Upper lobe of right lung (tissue), 1 donor: Measurements from ENCODE around the gene DHX8. TPM values are rescaled to one million over a fixed set of nuclear protein-coding genes. Genes with fewer than 3 reads are reported as not detected.

ENCODE experiments used
- ATAC-seq: fragments of 200-7000 bp; cut with Tn5 transposase; one replicate; pipeline ENCODE4 v1.9.1; 2020; ENCODE audit warnings: mild to moderate bottlenecking, moderate library complexity
- DNase-seq: peaks from one replicate; pipeline ENCODE4 v3.0.0-alpha.2; 2020
- H3K27ac ChIP-seq: fragments of 200-600 bp; one replicate; pipeline ENCODE4 v1.8.0; 2022
- H3K27me3 ChIP-seq: fragments of 200-600 bp; one replicate; pipeline ENCODE4 v1.8.0; 2022; ENCODE audit warnings: mild to moderate bottlenecking
- H3K36me3 ChIP-seq: fragments of 200-600 bp; one replicate; pipeline ENCODE4 v1.8.0; 2022
- H3K4me1 ChIP-seq: fragments of 200-600 bp; one replicate; pipeline ENCODE4 v1.8.0; 2022
- H3K4me3 ChIP-seq: fragments of 200-600 bp; one replicate; pipeline ENCODE4 v1.8.0; 2022; ENCODE audit warnings: mild to moderate bottlenecking
- H3K9me3 ChIP-seq: fragments of 200-600 bp; one replicate; pipeline ENCODE4 v1.8.0; 2022
- CTCF ChIP-seq: fragments of 200-600 bp; IDR thresholded peaks from one replicate; pipeline ENCODE4 v1.8.0; 2022; ENCODE audit warnings: antibody characterized with exemption
- intact Hi-C: fragments of 100-400 bp; cut with DNase I; formaldehyde crosslinking; loops from one replicate; pipeline ENCODE4 v1.11.0; 2022
- total RNA-seq: library from RNA; stranded (reverse); fragmentation: NEBNext Ultra II Directional; extraction: Animal tissue kit (Norgen Biotek cat#: 25700); gene quantifications from one replicate; pipeline ENCODE4 v1.2.1, GENCODE V29; 2021
- donor health status: DM: no; HTN: yes; CAD: no; lungs with severe emphysema.

Gene DHX8
- total RNA-seq, 1 donor from 2014 or later = 50.8 TPM

- no peaks in the 10 kb centered on the region for H3K4me1 ChIP-seq
- TF ChIP-seq CTCF = no peak
- no peak for DNase-seq
- intact Hi-C loops = no loop called here
- no peak overlapping the region for H3K27ac ChIP-seq
- H3K36me3 ChIP-seq = peaks cover 95% of the 10 kb centered on the region
- no peak overlapping the region for H3K4me3 ChIP-seq
- no peak for ATAC-seq
- H3K9me3 ChIP-seq = no peaks in the 10 kb centered on the region
- no peaks in the 10 kb centered on the region for H3K27me3 ChIP-seq
Measured at GRCh38 chr17:43517615-43518386, 34.0 kb downstream of the DHX8 start.

- Histone ChIP-seq H3K9me3 (no peaks in the 10 kb centered on the region), H3K27me3 (no peaks in the 10 kb centered on the region), H3K27ac (no peak overlapping the region), H3K4me3 (no peak overlapping the region), H3K4me1 (no peaks in the 10 kb centered on the region), H3K36me3 (peaks cover 100% of the 10 kb centered on the region)
- TF ChIP-seq CTCF = no peak
- DNase-seq (no peak), ATAC-seq (no peak)
- intact Hi-C loops = no loop called here
Measured at GRCh38 chr17:43521389-43521788, 37.6 kb downstream of the DHX8 start.

GRCh38 chr17:43524945-43525575 is 41.3 kb downstream of the DHX8 start:
- Histone ChIP-seq H3K36me3 (peaks cover 78% of the 10 kb centered on the region), H3K4me1 (peaks cover 6% of the 10 kb centered on the region), H3K9me3 (no peaks in the 10 kb centered on the region), H3K4me3 (no peak overlapping the region), H3K27ac (no peak overlapping the region), H3K27me3 (no peaks in the 10 kb centered on the region)
- DNase-seq (no peak), ATAC-seq (no peak)
- intact Hi-C loops = no loop called here
- TF ChIP-seq CTCF = no peak

- Histone ChIP-seq H3K36me3 (peaks cover 58% of the 10 kb centered on the region), H3K4me1 (peaks cover 13% of the 10 kb centered on the region), H3K27ac (no peak overlapping the region), H3K4me3 (no peak overlapping the region), H3K27me3 (no peaks in the 10 kb centered on the region), H3K9me3 (no peaks in the 10 kb centered on the region)
- ATAC-seq (no peak), DNase-seq (peak; percentile 49)
- intact Hi-C loops = no loop called here
- TF ChIP-seq CTCF = no peak
Measured at GRCh38 chr17:43526886-43527648, 43.3 kb downstream of the DHX8 start.

GRCh38 chr17:43528319-43528987 is 44.7 kb downstream of the DHX8 start:
- intact Hi-C loops = no loop called here
- H3K27me3 ChIP-seq = no peaks in the 10 kb centered on the region
- no peaks in the 10 kb centered on the region for H3K9me3 ChIP-seq
- no peak overlapping the region for H3K4me3 ChIP-seq
- TF ChIP-seq CTCF = no peak
- peaks cover 13% of the 10 kb centered on the region for H3K4me1 ChIP-seq
- no peak overlapping the region for H3K27ac ChIP-seq
- DNase-seq (peak; percentile 64), ATAC-seq (no peak)
- H3K36me3 ChIP-seq = peaks cover 44% of the 10 kb centered on the region
